HepG2 (cell line): ENCODE measurements around the gene SCAMP3. TPM values are rescaled to one million over a fixed set of nuclear protein-coding genes. Genes with fewer than 3 reads are reported as not detected.

ENCODE experiments used
- AFF4 ChIP-seq: sonication (generic); formaldehyde crosslinking; IDR thresholded peaks from 2 replicates; pipeline ENCODE4 v1.4.0; 2020; ENCODE audit warnings: missing genetic modification reagents
- AKAP8 ChIP-seq: sonication (generic); formaldehyde crosslinking; IDR thresholded peaks from 2 replicates; pipeline ENCODE4 v1.5.1; 2020; ENCODE audit warnings: mild to moderate bottlenecking, missing genetic modification reagents
- HOMEZ ChIP-seq: IDR thresholded peaks from 2 replicates; pipeline ENCODE4 v1.6.1; 2016; ENCODE audit warnings: low read depth
- NCOA5 ChIP-seq: sonication (generic); formaldehyde crosslinking; IDR thresholded peaks from 2 replicates; pipeline ENCODE4 v1.4.0; 2020; ENCODE audit warnings: missing genetic modification reagents
- STAT6 ChIP-seq: sonication (generic); formaldehyde crosslinking; IDR thresholded peaks from 2 replicates; pipeline ENCODE4 v1.4.0; 2020; ENCODE audit warnings: missing genetic modification reagents, mild to moderate bottlenecking, borderline replicate concordance
- TFDP1 ChIP-seq: IDR thresholded peaks from 2 replicates; pipeline ENCODE4 v1.6.1; 2016; ENCODE audit warnings: missing compliant biosample characterization, missing genetic modification reagents, borderline replicate concordance
- TOPORS ChIP-seq: sonication (generic); formaldehyde crosslinking; IDR thresholded peaks from 2 replicates; pipeline ENCODE4 v1.8.0; 2023; ENCODE audit warnings: mild to moderate bottlenecking, missing genetic modification reagents
- ZFYVE20 ChIP-seq: sonication (generic); formaldehyde crosslinking; IDR thresholded peaks from 2 replicates; pipeline ENCODE4 v1.8.0; 2023; ENCODE audit warnings: low read depth, mild to moderate bottlenecking, moderate library complexity, missing genetic modification reagents, borderline replicate concordance
- ZNF678 ChIP-seq: sonication (generic); formaldehyde crosslinking; IDR thresholded peaks from 2 replicates; pipeline ENCODE4 v1.4.0; 2020; ENCODE audit warnings: mild to moderate bottlenecking, missing genetic modification reagents
- ZNF740 ChIP-seq: sonication (generic); formaldehyde crosslinking; IDR thresholded peaks from 2 replicates; pipeline ENCODE4 v1.4.0; 2020; ENCODE audit warnings: missing genetic modification reagents
- polyA plus RNA-seq, 8 experiments: library from polyadenylated mRNA; depleted of rRNA in 3 of 8; stranded (reverse) in 7 of 8; unstranded in 1 of 8; fragments of >200 nt; fragmentation: Illumina TruSeq in 4 of 8; extraction: Trizol in 4 of 8; gene quantifications; 2 replicates each; pipeline versions ENCODE4 v1.2.1 to v1.2.3, GENCODE V29; 2011 to 2016; ENCODE audit warnings: low read depth in 4 of 8, missing spikeins in 1 of 8, mixed read lengths in 1 of 8; ENCODE audit not compliant: insufficient read depth in 1 of 8
- total RNA-seq, 5 experiments: library from RNA; depleted of rRNA; stranded (reverse); fragments of >200 nt; fragmentation: Illumina TruSeq; extraction: Trizol; gene quantifications; 2 replicates each; pipeline ENCODE4 v1.2.3, GENCODE V29; 2016; ENCODE audit warnings: low read depth in 1 of 5
- TF ChIP-seq, protein P1 (sequence below): sonication (generic); formaldehyde crosslinking; conservative IDR thresholded peaks from 2 replicates; pipeline ENCODE4 v1.4.0; 2020; ENCODE audit warnings: missing genetic modification reagents
- TF ChIP-seq, protein P2 (sequence below): fragments of 450-650 bp; IDR thresholded peaks from 2 replicates; pipeline ENCODE4 v1.6.1; 2016

The SCAMP3 gene
- total and polyA plus RNA-seq, 2 of the 13 experiments (the other 11 are each of a cell fraction or from before 2014, with no cell fraction given), result 46.8 to 83.3 TPM

- TF ChIP-seq ZNF740 (no peak), ZNF678 (CRISPR knock-in tag) (no peak), TFDP1 (CRISPR knock-in tag) (peak; percentile 93), TOPORS (CRISPR knock-in tag) (no peak; the same call in 1 of the 2 replicates), AKAP8 (CRISPR knock-in tag) (no peak), ZFYVE20 (CRISPR knock-in tag) (no peak), AFF4 (CRISPR knock-in tag) (no peak), STAT6 (CRISPR knock-in tag) (no peak), NCOA5 (CRISPR knock-in tag) (no peak), HOMEZ (CRISPR knock-in tag) (peak; percentile 76)
- TF ChIP-seq, protein P1, sequence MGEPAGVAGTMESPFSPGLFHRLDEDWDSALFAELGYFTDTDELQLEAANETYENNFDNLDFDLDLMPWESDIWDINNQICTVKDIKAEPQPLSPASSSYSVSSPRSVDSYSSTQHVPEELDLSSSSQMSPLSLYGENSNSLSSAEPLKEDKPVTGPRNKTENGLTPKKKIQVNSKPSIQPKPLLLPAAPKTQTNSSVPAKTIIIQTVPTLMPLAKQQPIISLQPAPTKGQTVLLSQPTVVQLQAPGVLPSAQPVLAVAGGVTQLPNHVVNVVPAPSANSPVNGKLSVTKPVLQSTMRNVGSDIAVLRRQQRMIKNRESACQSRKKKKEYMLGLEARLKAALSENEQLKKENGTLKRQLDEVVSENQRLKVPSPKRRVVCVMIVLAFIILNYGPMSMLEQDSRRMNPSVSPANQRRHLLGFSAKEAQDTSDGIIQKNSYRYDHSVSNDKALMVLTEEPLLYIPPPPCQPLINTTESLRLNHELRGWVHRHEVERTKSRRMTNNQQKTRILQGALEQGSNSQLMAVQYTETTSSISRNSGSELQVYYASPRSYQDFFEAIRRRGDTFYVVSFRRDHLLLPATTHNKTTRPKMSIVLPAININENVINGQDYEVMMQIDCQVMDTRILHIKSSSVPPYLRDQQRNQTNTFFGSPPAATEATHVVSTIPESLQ (CRISPR knock-in tag), result no peak
- TF ChIP-seq, protein P2, sequence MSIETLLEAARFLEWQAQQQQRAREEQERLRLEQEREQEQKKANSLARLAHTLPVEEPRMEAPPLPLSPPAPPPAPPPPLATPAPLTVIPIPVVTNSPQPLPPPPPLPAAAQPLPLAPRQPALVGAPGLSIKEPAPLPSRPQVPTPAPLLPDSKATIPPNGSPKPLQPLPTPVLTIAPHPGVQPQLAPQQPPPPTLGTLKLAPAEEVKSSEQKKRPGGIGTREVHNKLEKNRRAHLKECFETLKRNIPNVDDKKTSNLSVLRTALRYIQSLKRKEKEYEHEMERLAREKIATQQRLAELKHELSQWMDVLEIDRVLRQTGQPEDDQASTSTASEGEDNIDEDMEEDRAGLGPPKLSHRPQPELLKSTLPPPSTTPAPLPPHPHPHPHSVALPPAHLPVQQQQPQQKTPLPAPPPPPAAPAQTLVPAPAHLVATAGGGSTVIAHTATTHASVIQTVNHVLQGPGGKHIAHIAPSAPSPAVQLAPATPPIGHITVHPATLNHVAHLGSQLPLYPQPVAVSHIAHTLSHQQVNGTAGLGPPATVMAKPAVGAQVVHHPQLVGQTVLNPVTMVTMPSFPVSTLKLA, result peak; percentile 93
These were observed 11.4 kb upstream of the SCAMP3 start, which contains the start of gene CLK2 (continued) for GRCh38 chr1:155273343-155274245.
